Spleen (tissue), 11 donors: ENCODE measurements around the gene CPLX1. TPM values are rescaled to one million over a fixed set of nuclear protein-coding genes. Genes with fewer than 3 reads are reported as not detected.
A peak's percentile ranks its signal among the peaks of the same experiment; 100 is the strongest.

Source experiments
- DNase-seq: peaks from one replicate; pipeline ENCODE4 v3.0.0-alpha.2; 2020
- H3K27ac ChIP-seq, 8 donors: fragments of 200-600 bp; sonication (generic) in 7 of 8; 1 replicate in 4 of 8; 2 replicates in 4 of 8; pipeline versions ENCODE4 v1.5.0 to v1.8.0; 2016 to 2021; ENCODE audit warnings: inconsistent platforms in 4 of 8, mild to moderate bottlenecking in 4 of 8, moderate library complexity in 1 of 8
- H3K27me3 ChIP-seq, 7 donors: fragments of 200-600 bp; sonication (generic) in 6 of 7; replicated peaks in 1 of 7; 1 replicate in 4 of 7; 2 replicates in 3 of 7; pipeline versions ENCODE4 v1.5.0 to v1.8.0; 2016 to 2021; ENCODE audit warnings: inconsistent platforms in 3 of 7, mild to moderate bottlenecking in 1 of 7
- H3K36me3 ChIP-seq, 6 donors: fragments of 200-600 bp; sonication (generic) in 5 of 6; 1 replicate in 4 of 6; 2 replicates in 2 of 6; pipeline versions ENCODE4 v1.5.0 to v1.8.0; 2016 to 2021; ENCODE audit warnings: inconsistent platforms in 2 of 6
- H3K4me1 ChIP-seq, 6 donors: fragments of 200-600 bp; sonication (generic) in 5 of 6; 1 replicate in 3 of 6; 2 replicates in 3 of 6; pipeline versions ENCODE4 v1.5.0 to v1.8.0; 2016 to 2021; ENCODE audit warnings: inconsistent platforms in 3 of 6
- H3K4me3 ChIP-seq, 8 donors: fragments of 200-600 bp; sonication (generic) in 7 of 8; 1 replicate in 4 of 8; 2 replicates in 4 of 8; pipeline versions ENCODE4 v1.5.0 to v1.8.0; 2016 to 2021; ENCODE audit warnings: inconsistent platforms in 4 of 8, mild to moderate bottlenecking in 4 of 8, moderate library complexity in 2 of 8
- H3K9me3 ChIP-seq, 8 donors: fragments of 200-600 bp; sonication (generic) in 7 of 8; 1 replicate in 4 of 8; 2 replicates in 4 of 8; pipeline versions ENCODE4 v1.5.0 to v1.8.0; 2016 to 2021; ENCODE audit warnings: inconsistent platforms in 4 of 8
- CTCF ChIP-seq, 11 experiments: fragments of 200-600 bp in 7 of 11; fragments of 450-650 bp in 4 of 11; sonication (generic) in 4 of 11; IDR thresholded peaks in 8 of 11; conservative IDR thresholded peaks in 3 of 11; 1 replicate in 7 of 11; 2 replicates in 4 of 11; pipeline versions ENCODE4 v1.4.0 to v1.8.0; 2016 to 2021; ENCODE audit warnings: antibody characterized with exemption in 11 of 11, inconsistent platforms in 4 of 11, mild to moderate bottlenecking in 1 of 11
- POLR2A ChIP-seq, 3 donors: fragments of 450-650 bp; IDR thresholded peaks; one replicate each; pipeline ENCODE4 v1.5.1; 2017; ENCODE audit warnings: antibody characterized with exemption in 3 of 3, mild to moderate bottlenecking in 1 of 3
- POLR2AphosphoS5 ChIP-seq, 3 donors: sonication (generic); formaldehyde crosslinking; IDR thresholded peaks; one replicate each; pipeline ENCODE4 v1.5.1; 2017; ENCODE audit warnings: antibody characterized with exemption in 3 of 3
- WGBS, 5 donors: extraction: QIAGEN DNeasy Blood & Tissue Kit in 3 of 5; methylation state at CpG; one replicate each; pipeline versions ENCODE4 v1.1.5 to v1.1.7; 2013 to 2018; 5-methylcytosine and 5-hydroxymethylcytosine counted together
- intact Hi-C: fragments of 100-400 bp; cut with DNase I; formaldehyde crosslinking; loops from one replicate; pipeline ENCODE4 v1.15.0; 2023; ENCODE audit warnings: low total_unique reads
- polyA plus RNA-seq, 3 donors: library from polyadenylated mRNA; stranded (reverse); fragments of 200-250 nt; gene quantifications; one replicate each; pipeline ENCODE4 v1.2.1, GENCODE V29; 2013
- total RNA-seq, 7 donors: library from RNA; depleted of rRNA in 3 of 7; stranded (reverse); fragments of >200 nt in 3 of 7; fragmentation: NEBNext Ultra II Directional in 4 of 7; extraction: Animal tissue kit (Norgen Biotek cat#: 25700) in 4 of 7; gene quantifications; one replicate each; pipeline versions ENCODE4 v1.1.0 to v1.2.1, GENCODE V29; 2016 to 2021
- donor health status: healthy with polysubstance abuse.
- donor health status: DM: no; HTN: no; CAD: no; lungs with moderate emphysema.
- donor health status: DM: no; HTN: no; CAD: no.
- donor health status: Bipolar disorder and iron deficiency.
- donor health status: healthy.
- donor health status: DM: no; HTN: no; CAD: no.
- donor health status: DM: yes; HTN: yes; CAD: no.

CPLX1 gene
- total and polyA plus RNA-seq, 10 donors = 1.3 to 20.7 (median 11.5) TPM

GRCh38 chr4:833731-834367, 7.9 kb upstream of the CPLX1 start:
- no peak for TF ChIP-seq POLR2A (IDR thresholded peaks at IDR 0.05)
- H3K27ac ChIP-seq = no peak overlapping the region
- peak; percentile 69 for DNase-seq
- H3K27me3 ChIP-seq = peaks cover 0 to 38% (median 4%) of the 10 kb centered on the region in 7 donors
- H3K9me3 ChIP-seq = peaks cover 5 to 48% (median 35%) of the 10 kb centered on the region in 8 donors
- no peak overlapping the region for H3K4me3 ChIP-seq
- WGBS, 5 donors = 65 to 76% (median 67%) methylated on average over 10 to 18 of the region's 18 CpGs
- peaks cover 0 to 23% (median 8%) of the 10 kb centered on the region in 6 donors for H3K4me1 ChIP-seq
- intact Hi-C loops = no loop called here
- H3K36me3 ChIP-seq = no peaks in the 10 kb centered on the region

- TF ChIP-seq CTCF (IDR thresholded peaks at IDR 0.05 in 8 of 11, conservative IDR thresholded peaks at IDR 0.05 in 3 of 11) (no peak), POLR2AphosphoS5 (IDR thresholded peaks at IDR 0.05) (no peak), POLR2A (IDR thresholded peaks at IDR 0.05) (no peak)
- peaks cover 5 to 41% (median 29%) of the 10 kb centered on the region in 8 donors for H3K9me3 ChIP-seq
- H3K4me1 ChIP-seq = peaks cover 0 to 23% (median 8%) of the 10 kb centered on the region in 6 donors
- H3K27ac ChIP-seq = no peak overlapping the region
- no peak overlapping the region for H3K4me3 ChIP-seq
- DNase-seq = peak; percentile 58
- H3K27me3 ChIP-seq = peaks cover 0 to 45% (median 7%) of the 10 kb centered on the region in 7 donors
- no peaks in the 10 kb centered on the region for H3K36me3 ChIP-seq
- intact Hi-C loops = no loop called here
- WGBS, 5 donors = 32 to 51% (median 42%) methylated on average over 10 of the region's 10 CpGs
Observed at GRCh38 chr4:833156-833555, 7.2 kb upstream of the CPLX1 start.

- WGBS, 5 donors = 91 to 95% (median 93%) methylated on average over 3 to 9 of the region's 9 CpGs
- no peak overlapping the region for H3K27ac ChIP-seq
- H3K27me3 ChIP-seq = peaks cover 0 to 51% (median 12%) of the 10 kb centered on the region in 7 donors
- peaks cover under 1 to 34% (median 22%) of the 10 kb centered on the region in 8 donors for H3K9me3 ChIP-seq
- H3K4me1 ChIP-seq = peaks cover 0 to 23% (median 8%) of the 10 kb centered on the region in 6 donors
- intact Hi-C loops = no loop called here
- H3K4me3 ChIP-seq = no peak overlapping the region
- H3K36me3 ChIP-seq = no peaks in the 10 kb centered on the region
- TF ChIP-seq CTCF (IDR thresholded peaks at IDR 0.05 in 8 of 11, conservative IDR thresholded peaks at IDR 0.05 in 3 of 11) (no peak), POLR2AphosphoS5 (IDR thresholded peaks at IDR 0.05) (no peak), POLR2A (IDR thresholded peaks at IDR 0.05) (no peak)
- DNase-seq = peak; percentile 64
Observed at GRCh38 chr4:832536-832935, 6.6 kb upstream of the CPLX1 start.

GRCh38 chr4:832108-832507, 6.2 kb upstream of the CPLX1 start:
- Histone ChIP-seq H3K27me3 (peaks cover 0 to 56% (median 16%) of the 10 kb centered on the region in 7 donors), H3K4me3 (no peak overlapping the region), H3K9me3 (peaks cover 0 to 30% (median 18%) of the 10 kb centered on the region in 8 donors), H3K27ac (no peak overlapping the region), H3K36me3 (no peaks in the 10 kb centered on the region), H3K4me1 (peaks cover 0 to 25% (median 9%) of the 10 kb centered on the region in 6 donors)
- peak; percentile 37 for DNase-seq
- no peak for TF ChIP-seq CTCF (IDR thresholded peaks at IDR 0.05 in 8 of 11, conservative IDR thresholded peaks at IDR 0.05 in 3 of 11)
- 79 to 96% (median 87%) methylated on average over 3 to 7 of the region's 7 CpGs for WGBS, 5 donors
- intact Hi-C loops = no loop called here
